Aorta (tissue), 5 donors: Measurements from ENCODE around the gene GABRB1. TPM values are rescaled to one million over a fixed set of nuclear protein-coding genes. Genes with fewer than 3 reads are reported as not detected.

Source experiments
- ATAC-seq: fragments of 200-7000 bp; cut with Tn5 transposase; one replicate; pipeline ENCODE4 v1.9.1; 2022; ENCODE audit warnings: moderate library complexity; ENCODE audit not compliant: low FRiP score
- DNase-seq, 2 donors: peaks; one replicate each; pipeline ENCODE4 v3.0.0-alpha.2; 2020
- H3K27ac ChIP-seq, 2 donors: one replicate each; pipeline ENCODE4 v1.5.1; 2013; ENCODE audit warnings: low read length in 2 of 2, mild to moderate bottlenecking in 2 of 2, moderate library complexity in 2 of 2, control low read depth in 1 of 2, inconsistent platforms in 1 of 2, low read depth in 1 of 2
- H3K27me3 ChIP-seq, 2 donors: one replicate each; pipeline ENCODE4 v1.6.1; 2013; ENCODE audit warnings: control low read depth in 1 of 2, low read length in 1 of 2, mild to moderate bottlenecking in 1 of 2, moderate library complexity in 1 of 2; ENCODE audit not compliant: insufficient read depth in 2 of 2, control insufficient read depth in 1 of 2
- H3K36me3 ChIP-seq, 2 donors: one replicate each; pipeline ENCODE4 v1.6.1; 2013; ENCODE audit warnings: control low read depth in 1 of 2, low read length in 1 of 2, mild to moderate bottlenecking in 1 of 2; ENCODE audit not compliant: insufficient read depth in 2 of 2, control insufficient read depth in 1 of 2
- H3K4me1 ChIP-seq, 2 donors: one replicate each; pipeline ENCODE4 v1.6.1; 2013; ENCODE audit warnings: low read length in 2 of 2, control low read depth in 1 of 2, mild to moderate bottlenecking in 1 of 2, moderate library complexity in 1 of 2; ENCODE audit not compliant: insufficient read depth in 2 of 2, control insufficient read depth in 1 of 2
- H3K4me3 ChIP-seq, 2 donors: one replicate each; pipeline ENCODE4 v1.5.1; 2013; ENCODE audit warnings: low read length in 2 of 2, control low read depth in 1 of 2, mild to moderate bottlenecking in 1 of 2
- H3K9me3 ChIP-seq: one replicate; pipeline ENCODE4 v1.6.1; 2013; ENCODE audit warnings: mild to moderate bottlenecking, low read length; ENCODE audit not compliant: control insufficient read depth
- WGBS, 2 donors: extraction: QIAGEN DNeasy Blood & Tissue Kit; methylation state at CpG; one replicate each; pipeline ENCODE4 v1.1.7; 2013; 5-methylcytosine and 5-hydroxymethylcytosine counted together
- intact Hi-C, 2 donors: fragments of 100-400 bp; cut with DNase I; formaldehyde crosslinking; loops; one replicate each; pipeline versions ENCODE4 v1.14.2 to v1.15.0; 2022
- polyA plus RNA-seq, 2 donors: library from polyadenylated mRNA; stranded (reverse); fragments of 200-250 nt; gene quantifications; one replicate each; pipeline ENCODE4 v1.2.3, GENCODE V29; 2013
- total RNA-seq, 2 donors: library from RNA; stranded (reverse); fragmentation: NEBNext Ultra II Directional; extraction: Animal tissue kit (Norgen Biotek cat#: 25700); gene quantifications; one replicate each; pipeline ENCODE4 v1.2.1, GENCODE V29; 2021
- donor health status: healthy with polysubstance abuse.
- donor health status: Bipolar disorder and iron deficiency.
- donor health status: DM: no; HTN: no; CAD: no.
- donor health status: DM: no; HTN: no; CAD: no.
- donor health status: DM: yes; HTN: yes; CAD: no.

The GABRB1 gene
- total and polyA plus RNA-seq, 4 donors: 0.71 TPM; not detected in 3

GRCh38 chr4:47475411-47475810, 444.0 kb downstream of the GABRB1 start:
- Histone ChIP-seq H3K36me3 (no peaks in the 10 kb centered on the region), H3K4me1 (no peaks in the 10 kb centered on the region), H3K27ac (no peak overlapping the region), H3K9me3 (no peaks in the 10 kb centered on the region), H3K27me3 (no peaks in the 10 kb centered on the region), H3K4me3 (no peak overlapping the region)
- 89 to 90% methylated on average over 1 of the region's 1 CpG for WGBS, 2 donors
- intact Hi-C loops: no loop called here
- no peak for ATAC-seq
- no peak for DNase-seq

Other genes starting within 250 kb of the GABRB1 start
- not detected for gene COX7B2, start 122.3 kb upstream of the GABRB1 start, total RNA-seq
- not detected for gene COX7B2, start 122.3 kb upstream of the GABRB1 start, polyA plus RNA-seq
- under 1 TPM; 0.19 to 0.66 TPM for gene GABRA4, start 38.0 kb upstream of the GABRB1 start, total RNA-seq
- under 1 TPM in 1 of 2 donors, not detected in 1; 0.72 TPM for gene GABRA4, start 38.0 kb upstream of the GABRB1 start, polyA plus RNA-seq